Heart left ventricle (tissue), 13 donors: ENCODE data around the gene DMBT1.

Experiments
- POLR2A ChIP-seq, 2 donors: fragments of 450-650 bp; IDR thresholded peaks; one replicate each; pipeline ENCODE4 v1.6.1; 2017; ENCODE audit warnings: antibody characterized with exemption in 2 of 2, mild to moderate bottlenecking in 2 of 2, moderate library complexity in 2 of 2
- TF ChIP-seq, protein P1 (sequence below), 12 donors: fragments of 200-600 bp; sonication (generic) in 4 of 12; IDR thresholded peaks; one replicate each; pipeline versions ENCODE4 v1.5.0 to v1.8.0; 2018 to 2022; ENCODE audit warnings: antibody characterized with exemption in 12 of 12, mild to moderate bottlenecking in 5 of 12
- donor health status: ischemic (EF 13 %, LVEDD 7.1; RV severe dilation, severe dysfunction).
- donor health status: DM: no; HTN: yes; CAD: no.
- donor health status: DM: no; HTN: no; CAD: no.
- donor health status: ischemic (EF 25% LVEDD 6.9; RV normal size, moderate dysfunction).
- donor health status: ischemic (EF 25% LVEDD 5.7; RV mildly dilated, moderate dysfunction).
- donor health status: ischemic (EF 35%, LVEDD 5.7; RV mildly dilated, moderate dysfunction).
- donor health status: nonischemic (EF 11% LVEDD 7.7; RV severe dilation, severe dysfunction).
- donor health status: DM: yes; HTN: yes; CAD: no.
- donor health status: PGD.
- donor health status: ischemic (EF 29% LVEDD 5.4; RV normal size, mild dysfunction).
- donor health status: nonischemic (EF 23%, LVEDD 6.1; RV moderate dilation, normal function).

DNA sequence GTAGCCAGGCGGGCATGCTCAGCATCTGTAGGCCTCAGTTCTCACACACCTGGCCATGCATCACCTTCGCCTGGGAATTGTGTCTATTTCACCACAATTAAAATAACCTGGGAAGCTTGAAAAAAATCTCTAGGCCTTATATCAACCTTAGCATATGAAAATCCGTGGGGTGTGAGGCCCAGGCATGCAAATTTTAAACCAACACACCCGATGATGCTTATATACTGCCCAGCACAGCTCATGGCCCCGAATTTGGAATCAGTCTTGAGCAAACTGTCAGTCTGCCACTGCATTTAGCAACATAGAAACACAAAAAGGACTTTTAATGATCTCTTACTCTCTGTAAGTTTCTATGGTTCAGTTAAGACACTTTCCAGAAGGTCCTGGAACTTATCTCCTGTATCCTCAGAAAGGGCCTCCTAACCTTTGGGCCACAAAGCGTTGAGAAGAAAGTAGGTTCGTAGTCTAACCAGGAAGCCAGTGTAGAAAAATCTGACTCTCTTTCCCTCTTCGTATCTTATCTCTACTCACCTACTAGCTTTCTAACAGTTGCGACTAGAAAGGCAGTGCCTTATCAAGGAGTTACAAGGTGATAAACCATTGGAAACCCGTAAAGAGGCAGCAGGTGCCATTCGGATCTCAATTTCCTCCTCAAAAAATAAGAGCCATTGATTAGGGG is 12.0 kb upstream of the DMBT1 start:
- no peak for TF ChIP-seq POLR2A (IDR thresholded peaks at IDR 0.05)
- TF ChIP-seq, protein P1, sequence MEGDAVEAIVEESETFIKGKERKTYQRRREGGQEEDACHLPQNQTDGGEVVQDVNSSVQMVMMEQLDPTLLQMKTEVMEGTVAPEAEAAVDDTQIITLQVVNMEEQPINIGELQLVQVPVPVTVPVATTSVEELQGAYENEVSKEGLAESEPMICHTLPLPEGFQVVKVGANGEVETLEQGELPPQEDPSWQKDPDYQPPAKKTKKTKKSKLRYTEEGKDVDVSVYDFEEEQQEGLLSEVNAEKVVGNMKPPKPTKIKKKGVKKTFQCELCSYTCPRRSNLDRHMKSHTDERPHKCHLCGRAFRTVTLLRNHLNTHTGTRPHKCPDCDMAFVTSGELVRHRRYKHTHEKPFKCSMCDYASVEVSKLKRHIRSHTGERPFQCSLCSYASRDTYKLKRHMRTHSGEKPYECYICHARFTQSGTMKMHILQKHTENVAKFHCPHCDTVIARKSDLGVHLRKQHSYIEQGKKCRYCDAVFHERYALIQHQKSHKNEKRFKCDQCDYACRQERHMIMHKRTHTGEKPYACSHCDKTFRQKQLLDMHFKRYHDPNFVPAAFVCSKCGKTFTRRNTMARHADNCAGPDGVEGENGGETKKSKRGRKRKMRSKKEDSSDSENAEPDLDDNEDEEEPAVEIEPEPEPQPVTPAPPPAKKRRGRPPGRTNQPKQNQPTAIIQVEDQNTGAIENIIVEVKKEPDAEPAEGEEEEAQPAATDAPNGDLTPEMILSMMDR (IDR thresholded peaks at IDR 0.05), result no peak
